NCI-H2196 treated with DMSO at 0.1 percent for 48 hours (cell line): ENCODE measurements around the gene TMEM184C.

Source experiments
- DNase-seq: peaks from one replicate; lab custom pipeline; 2025; ENCODE audit not compliant: unreplicated experiment; lab: John Stamatoyannopoulos, UW

TMEM184C gene

GRCh38 chr4:147648656-147649055, 31.5 kb downstream of the TMEM184C start:
- no peak for DNase-seq

GRCh38 chr4:147651563-147651962, 34.4 kb downstream of the TMEM184C start:
- no peak for DNase-seq

GRCh38 chr4:147655639-147656038, 38.4 kb downstream of the TMEM184C start:
- no peak for DNase-seq

GRCh38 chr4:147658501-147658900, 41.3 kb downstream of the TMEM184C start:
- no peak for DNase-seq

- no peak for DNase-seq
Observed at GRCh38 chr4:147674073-147674472, 56.9 kb downstream of the TMEM184C start.

GRCh38 chr4:147674496-147674895, 57.3 kb downstream of the TMEM184C start:
- no peak for DNase-seq

GRCh38 chr4:147678106-147678505, 60.9 kb downstream of the TMEM184C start:
- no peak for DNase-seq

- no peak for DNase-seq
Observed at GRCh38 chr4:147678796-147679549, 61.8 kb downstream of the TMEM184C start.

GRCh38 chr4:147682755-147683154, 65.6 kb downstream of the TMEM184C start:
- no peak for DNase-seq

GRCh38 chr4:147683188-147683591, 66.0 kb downstream of the TMEM184C start:
- no peak for DNase-seq

GRCh38 chr4:147683717-147684700, 66.8 kb downstream of the TMEM184C start, which contains the start of gene PRMT9:
TSS of gene PRMT9 (minus strand) at chr4:147684163. CDS start at chr4:147683987, 176 bp downstream.
- peak; percentile 41 for DNase-seq

- no peak for DNase-seq
Observed at GRCh38 chr4:147689067-147689466, 71.9 kb downstream of the TMEM184C start.

- DNase-seq: no peak
Observed at GRCh38 chr4:147691820-147692219, 74.6 kb downstream of the TMEM184C start.

GRCh38 chr4:147693218-147693617, 76.0 kb downstream of the TMEM184C start:
- no peak for DNase-seq

GRCh38 chr4:147696866-147697265, 79.7 kb downstream of the TMEM184C start:
- no peak for DNase-seq

GRCh38 chr4:147704846-147705245, 87.6 kb downstream of the TMEM184C start:
- no peak for DNase-seq

GRCh38 chr4:147707892-147708672, 90.9 kb downstream of the TMEM184C start:
- no peak for DNase-seq

- no peak for DNase-seq
Observed at GRCh38 chr4:147709999-147710398, 92.8 kb downstream of the TMEM184C start.

- no peak for DNase-seq
Observed at GRCh38 chr4:147714575-147715401, 97.6 kb downstream of the TMEM184C start.

GRCh38 chr4:147717878-147718277, 100.7 kb downstream of the TMEM184C start:
- no peak for DNase-seq
